ENCODE results near the gene TNFSF12.

TNFSF12 gene

GRCh38 chr17:7572588-7573323 is 23.9 kb downstream of the TNFSF12 start:
- DNase-seq, result peak; percentile 100

GRCh38 chr17:7573324-7574080 is 24.6 kb downstream of the TNFSF12 start:
- peak; percentile 94 for DNase-seq

- no peak for DNase-seq
Observed at GRCh38 chr17:7574176-7574953, 25.5 kb downstream of the TNFSF12 start.

- no peak for DNase-seq
Observed at GRCh38 chr17:7575481-7575883, 26.6 kb downstream of the TNFSF12 start.

- no peak for DNase-seq
Observed at GRCh38 chr17:7575959-7576358, 27.1 kb downstream of the TNFSF12 start.

- no peak for DNase-seq
Observed at GRCh38 chr17:7576432-7576937, 27.6 kb downstream of the TNFSF12 start.

- DNase-seq, result no peak
Observed at GRCh38 chr17:7577327-7578199, 28.7 kb downstream of the TNFSF12 start.

GRCh38 chr17:7579001-7579833 is 30.4 kb downstream of the TNFSF12 start, which contains the start of gene CD68:
Gene CD68 (plus strand): TSS chr17:7579638. CDS start chr17:7579678, 40 bp downstream.
- DNase-seq, result peak; percentile 93

- no peak for DNase-seq
Observed at GRCh38 chr17:7579834-7580603, 31.2 kb downstream of the TNFSF12 start.

- DNase-seq, result no peak
Observed at GRCh38 chr17:7580604-7581575, 32.0 kb downstream of the TNFSF12 start.

GRCh38 chr17:7582396-7583252 is 33.8 kb downstream of the TNFSF12 start:
- no peak for DNase-seq

- DNase-seq, result peak; percentile 98
Observed at GRCh38 chr17:7583253-7584109, 34.6 kb downstream of the TNFSF12 start, which contains the start of gene MPDU1. Gene MPDU1 (plus strand): TSS chr17:7583852. CDS start chr17:7583863, 11 bp downstream.

- no peak for DNase-seq
Observed at GRCh38 chr17:7586673-7587419, 38.0 kb downstream of the TNFSF12 start.

GRCh38 chr17:7587420-7588151 is 38.7 kb downstream of the TNFSF12 start:
- peak; percentile 95 for DNase-seq

GRCh38 chr17:7588553-7589203 is 39.8 kb downstream of the TNFSF12 start:
- DNase-seq, result no peak

All from fibroblast of skin of right biceps (primary cell).